Neural cell (in vitro differentiated cells): ENCODE results near the gene FOXF1.

Experiments
- POLR2AphosphoS5 ChIP-seq: IDR thresholded peaks from 2 replicates; pipeline ENCODE4 v1.6.1; 2012
- RAD21 ChIP-seq: fragments of 450-650 bp; conservative IDR thresholded peaks from 2 replicates; pipeline ENCODE4 v1.6.1; 2014; ENCODE audit warnings: antibody characterized with exemption, mild to moderate bottlenecking, moderate library complexity
- TAF1 ChIP-seq: IDR thresholded peaks from 2 replicates; pipeline ENCODE4 v1.6.1; 2012; ENCODE audit warnings: low read depth
- TF ChIP-seq, protein P1 (sequence below): fragments of 450-650 bp; IDR thresholded peaks from 2 replicates; pipeline ENCODE4 v1.5.1; 2014; ENCODE audit warnings: antibody characterized with exemption, mild to moderate bottlenecking, moderate library complexity; ENCODE audit not compliant: poor library complexity, severe bottlenecking
- TF ChIP-seq, protein P2 (sequence below): IDR thresholded peaks from 2 replicates; pipeline ENCODE4 v1.6.1; 2012; ENCODE audit warnings: borderline replicate concordance

DNA sequence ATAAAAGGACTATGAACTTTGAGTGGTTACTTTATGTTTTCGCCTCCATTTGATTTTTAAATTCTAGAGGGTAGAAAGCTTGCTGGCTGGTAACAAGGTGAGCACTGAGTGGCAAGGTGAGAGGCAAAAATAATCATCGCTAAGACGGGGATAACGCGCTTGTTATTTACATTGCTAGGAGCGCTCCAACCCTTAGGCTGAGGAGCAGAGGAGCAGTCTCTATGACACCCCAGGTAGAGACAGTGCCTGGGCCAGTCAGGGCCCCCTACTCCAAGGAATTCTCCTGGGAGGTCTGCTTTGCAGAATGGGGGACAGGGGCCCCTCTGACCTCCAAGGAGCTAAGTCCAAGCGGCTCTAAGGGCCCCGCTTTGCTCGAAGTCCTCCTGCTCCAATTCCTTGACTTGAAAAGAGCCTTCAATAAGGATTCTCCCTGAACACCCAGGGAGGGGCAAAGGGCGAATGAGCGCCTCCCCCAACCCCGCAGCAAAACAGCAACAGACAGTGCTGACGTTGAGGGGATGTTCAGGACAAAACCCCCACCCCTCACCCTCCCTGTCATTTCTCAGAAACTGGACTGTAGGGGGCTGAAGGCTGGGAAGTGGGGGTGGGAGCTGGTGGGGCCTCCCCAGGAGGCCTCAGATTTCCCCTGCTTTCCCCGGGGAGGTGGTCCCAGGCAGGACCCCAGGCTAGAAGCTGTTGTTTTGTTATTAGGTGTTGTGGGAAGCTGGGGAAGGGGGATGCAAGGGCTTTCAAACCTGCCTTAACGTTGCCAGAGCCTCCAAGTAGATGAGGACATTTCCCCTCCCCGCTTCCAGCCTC lies 10.2 kb upstream of the FOXF1 start:
- TF ChIP-seq, protein P1, sequence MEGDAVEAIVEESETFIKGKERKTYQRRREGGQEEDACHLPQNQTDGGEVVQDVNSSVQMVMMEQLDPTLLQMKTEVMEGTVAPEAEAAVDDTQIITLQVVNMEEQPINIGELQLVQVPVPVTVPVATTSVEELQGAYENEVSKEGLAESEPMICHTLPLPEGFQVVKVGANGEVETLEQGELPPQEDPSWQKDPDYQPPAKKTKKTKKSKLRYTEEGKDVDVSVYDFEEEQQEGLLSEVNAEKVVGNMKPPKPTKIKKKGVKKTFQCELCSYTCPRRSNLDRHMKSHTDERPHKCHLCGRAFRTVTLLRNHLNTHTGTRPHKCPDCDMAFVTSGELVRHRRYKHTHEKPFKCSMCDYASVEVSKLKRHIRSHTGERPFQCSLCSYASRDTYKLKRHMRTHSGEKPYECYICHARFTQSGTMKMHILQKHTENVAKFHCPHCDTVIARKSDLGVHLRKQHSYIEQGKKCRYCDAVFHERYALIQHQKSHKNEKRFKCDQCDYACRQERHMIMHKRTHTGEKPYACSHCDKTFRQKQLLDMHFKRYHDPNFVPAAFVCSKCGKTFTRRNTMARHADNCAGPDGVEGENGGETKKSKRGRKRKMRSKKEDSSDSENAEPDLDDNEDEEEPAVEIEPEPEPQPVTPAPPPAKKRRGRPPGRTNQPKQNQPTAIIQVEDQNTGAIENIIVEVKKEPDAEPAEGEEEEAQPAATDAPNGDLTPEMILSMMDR: no peak
- no peak for TF ChIP-seq POLR2AphosphoS5
- TF ChIP-seq, protein P2, sequence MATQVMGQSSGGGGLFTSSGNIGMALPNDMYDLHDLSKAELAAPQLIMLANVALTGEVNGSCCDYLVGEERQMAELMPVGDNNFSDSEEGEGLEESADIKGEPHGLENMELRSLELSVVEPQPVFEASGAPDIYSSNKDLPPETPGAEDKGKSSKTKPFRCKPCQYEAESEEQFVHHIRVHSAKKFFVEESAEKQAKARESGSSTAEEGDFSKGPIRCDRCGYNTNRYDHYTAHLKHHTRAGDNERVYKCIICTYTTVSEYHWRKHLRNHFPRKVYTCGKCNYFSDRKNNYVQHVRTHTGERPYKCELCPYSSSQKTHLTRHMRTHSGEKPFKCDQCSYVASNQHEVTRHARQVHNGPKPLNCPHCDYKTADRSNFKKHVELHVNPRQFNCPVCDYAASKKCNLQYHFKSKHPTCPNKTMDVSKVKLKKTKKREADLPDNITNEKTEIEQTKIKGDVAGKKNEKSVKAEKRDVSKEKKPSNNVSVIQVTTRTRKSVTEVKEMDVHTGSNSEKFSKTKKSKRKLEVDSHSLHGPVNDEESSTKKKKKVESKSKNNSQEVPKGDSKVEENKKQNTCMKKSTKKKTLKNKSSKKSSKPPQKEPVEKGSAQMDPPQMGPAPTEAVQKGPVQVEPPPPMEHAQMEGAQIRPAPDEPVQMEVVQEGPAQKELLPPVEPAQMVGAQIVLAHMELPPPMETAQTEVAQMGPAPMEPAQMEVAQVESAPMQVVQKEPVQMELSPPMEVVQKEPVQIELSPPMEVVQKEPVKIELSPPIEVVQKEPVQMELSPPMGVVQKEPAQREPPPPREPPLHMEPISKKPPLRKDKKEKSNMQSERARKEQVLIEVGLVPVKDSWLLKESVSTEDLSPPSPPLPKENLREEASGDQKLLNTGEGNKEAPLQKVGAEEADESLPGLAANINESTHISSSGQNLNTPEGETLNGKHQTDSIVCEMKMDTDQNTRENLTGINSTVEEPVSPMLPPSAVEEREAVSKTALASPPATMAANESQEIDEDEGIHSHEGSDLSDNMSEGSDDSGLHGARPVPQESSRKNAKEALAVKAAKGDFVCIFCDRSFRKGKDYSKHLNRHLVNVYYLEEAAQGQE: no peak
- TF ChIP-seq TAF1: no peak
- no peak for TF ChIP-seq RAD21
